ENCODE data around the gene IQCF6. TPM values are rescaled to one million over a fixed set of nuclear protein-coding genes. Genes with fewer than 3 reads are reported as not detected.

Gene IQCF6
- total and polyA plus RNA-seq, 7 donors = not detected

DNA sequence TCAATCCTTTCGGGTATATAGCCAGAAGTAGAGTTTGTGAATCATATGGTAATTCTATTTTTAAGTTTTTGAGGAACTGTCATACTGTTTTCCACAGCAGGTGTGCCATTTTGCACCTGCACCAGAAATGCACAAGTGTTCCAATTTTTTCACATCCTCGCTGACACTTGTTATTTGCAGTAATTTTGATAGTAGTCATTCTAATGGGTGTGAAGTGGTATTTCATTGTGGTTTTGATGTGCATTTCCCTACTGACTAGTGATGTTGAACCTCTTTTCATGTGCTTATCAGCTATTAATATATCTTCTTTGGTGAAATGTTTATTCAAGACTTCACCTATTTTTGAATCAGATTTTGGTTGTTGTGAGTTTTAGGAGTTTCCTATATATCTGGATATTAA lies 43.1 kb downstream of the IQCF6 start:
- intact Hi-C loops (cut with DNase I) = no loop called here
- no peak for ATAC-seq
- H3K9me3 ChIP-seq = no peaks in the 10 kb centered on the region
- no peaks in the 10 kb centered on the region for H3K4me1 ChIP-seq
- TF ChIP-seq, protein P1, sequence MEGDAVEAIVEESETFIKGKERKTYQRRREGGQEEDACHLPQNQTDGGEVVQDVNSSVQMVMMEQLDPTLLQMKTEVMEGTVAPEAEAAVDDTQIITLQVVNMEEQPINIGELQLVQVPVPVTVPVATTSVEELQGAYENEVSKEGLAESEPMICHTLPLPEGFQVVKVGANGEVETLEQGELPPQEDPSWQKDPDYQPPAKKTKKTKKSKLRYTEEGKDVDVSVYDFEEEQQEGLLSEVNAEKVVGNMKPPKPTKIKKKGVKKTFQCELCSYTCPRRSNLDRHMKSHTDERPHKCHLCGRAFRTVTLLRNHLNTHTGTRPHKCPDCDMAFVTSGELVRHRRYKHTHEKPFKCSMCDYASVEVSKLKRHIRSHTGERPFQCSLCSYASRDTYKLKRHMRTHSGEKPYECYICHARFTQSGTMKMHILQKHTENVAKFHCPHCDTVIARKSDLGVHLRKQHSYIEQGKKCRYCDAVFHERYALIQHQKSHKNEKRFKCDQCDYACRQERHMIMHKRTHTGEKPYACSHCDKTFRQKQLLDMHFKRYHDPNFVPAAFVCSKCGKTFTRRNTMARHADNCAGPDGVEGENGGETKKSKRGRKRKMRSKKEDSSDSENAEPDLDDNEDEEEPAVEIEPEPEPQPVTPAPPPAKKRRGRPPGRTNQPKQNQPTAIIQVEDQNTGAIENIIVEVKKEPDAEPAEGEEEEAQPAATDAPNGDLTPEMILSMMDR (IDR thresholded peaks at IDR 0.05) = no peak
- no peak overlapping the region for H3K4me3 ChIP-seq
- no peaks in the 10 kb centered on the region for H3K36me3 ChIP-seq (ENCODE audit: insufficient read depth in 1 of 2, low read depth in 1 of 2)
- H3K27ac ChIP-seq = no peak overlapping the region
- WGBS, 3 donors = 60 to 72% (median 68%) methylated on average over 2 of the region's 2 CpGs
- peaks cover 0 to 7% (median 5%) of the 10 kb centered on the region in 3 donors for H3K27me3 ChIP-seq (ENCODE audit: insufficient read depth in 3 of 3, low read length in 2 of 3)
- no peak for DNase-seq

DNA sequence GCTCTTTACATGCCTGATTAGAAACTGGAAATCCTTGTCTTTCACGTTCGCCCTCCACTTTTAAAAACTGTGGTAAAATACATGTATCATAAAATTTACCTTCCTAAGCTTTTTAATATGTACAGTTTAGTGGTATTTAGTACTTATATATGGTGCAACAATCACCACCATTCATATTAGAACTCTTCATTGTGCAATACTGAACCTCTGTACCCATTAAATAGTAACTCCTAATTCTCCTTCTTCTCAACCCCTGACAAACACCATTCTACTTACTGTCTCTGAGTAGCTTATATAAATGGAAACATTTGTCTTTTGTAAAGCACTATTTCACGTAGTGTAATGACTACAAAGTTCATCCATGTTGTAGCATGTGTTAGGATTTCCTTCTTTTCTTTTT lies 44.0 kb downstream of the IQCF6 start:
- Histone ChIP-seq H3K9me3 (no peaks in the 10 kb centered on the region), H3K36me3 (ENCODE audit: insufficient read depth in 1 of 2, low read depth in 1 of 2) (no peaks in the 10 kb centered on the region), H3K4me3 (no peak overlapping the region), H3K4me1 (no peaks in the 10 kb centered on the region), H3K27ac (no peak overlapping the region), H3K27me3 (ENCODE audit: insufficient read depth in 3 of 3, low read length in 2 of 3) (peaks cover 0 to 7% (median 5%) of the 10 kb centered on the region in 3 donors)
- TF ChIP-seq, protein P1 (IDR thresholded peaks at IDR 0.05) = no peak
- ATAC-seq = no peak
- no peak for DNase-seq
- intact Hi-C loops (cut with DNase I) = no loop called here
- 51 to 62% (median 57%) methylated on average over 3 of the region's 3 CpGs for WGBS, 3 donors

DNA sequence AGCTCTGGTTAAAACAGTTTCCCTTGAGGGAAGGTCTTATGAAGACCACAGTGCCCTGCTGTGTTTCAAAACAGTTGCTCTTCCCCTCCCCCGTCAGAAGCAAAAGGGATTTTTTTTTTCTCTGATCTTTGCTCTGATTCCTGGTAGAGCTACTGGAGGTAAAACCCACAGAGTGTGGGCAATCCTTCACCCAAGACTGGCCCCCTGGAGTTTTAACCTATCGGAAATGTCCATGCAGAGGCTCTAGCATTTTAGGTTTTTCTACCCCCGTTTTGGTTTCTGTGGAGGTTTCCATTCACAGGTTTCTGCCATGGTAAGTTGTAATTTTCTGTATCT lies 44.5 kb downstream of the IQCF6 start:
- H3K27me3 ChIP-seq (ENCODE audit: insufficient read depth in 3 of 3, low read length in 2 of 3) = peaks cover 0 to 7% (median 5%) of the 10 kb centered on the region in 3 donors
- 24 to 31% (median 27%) methylated on average over 3 of the region's 3 CpGs for WGBS, 3 donors
- TF ChIP-seq, protein P1 (IDR thresholded peaks at IDR 0.05) = no peak
- no peaks in the 10 kb centered on the region for H3K9me3 ChIP-seq
- no peak for ATAC-seq
- no peaks in the 10 kb centered on the region for H3K4me1 ChIP-seq
- no peak overlapping the region for H3K27ac ChIP-seq
- intact Hi-C loops (cut with DNase I) = no loop called here
- H3K36me3 ChIP-seq (ENCODE audit: insufficient read depth in 1 of 2, low read depth in 1 of 2) = no peaks in the 10 kb centered on the region
- H3K4me3 ChIP-seq = no peak overlapping the region
- DNase-seq = no peak

DNA sequence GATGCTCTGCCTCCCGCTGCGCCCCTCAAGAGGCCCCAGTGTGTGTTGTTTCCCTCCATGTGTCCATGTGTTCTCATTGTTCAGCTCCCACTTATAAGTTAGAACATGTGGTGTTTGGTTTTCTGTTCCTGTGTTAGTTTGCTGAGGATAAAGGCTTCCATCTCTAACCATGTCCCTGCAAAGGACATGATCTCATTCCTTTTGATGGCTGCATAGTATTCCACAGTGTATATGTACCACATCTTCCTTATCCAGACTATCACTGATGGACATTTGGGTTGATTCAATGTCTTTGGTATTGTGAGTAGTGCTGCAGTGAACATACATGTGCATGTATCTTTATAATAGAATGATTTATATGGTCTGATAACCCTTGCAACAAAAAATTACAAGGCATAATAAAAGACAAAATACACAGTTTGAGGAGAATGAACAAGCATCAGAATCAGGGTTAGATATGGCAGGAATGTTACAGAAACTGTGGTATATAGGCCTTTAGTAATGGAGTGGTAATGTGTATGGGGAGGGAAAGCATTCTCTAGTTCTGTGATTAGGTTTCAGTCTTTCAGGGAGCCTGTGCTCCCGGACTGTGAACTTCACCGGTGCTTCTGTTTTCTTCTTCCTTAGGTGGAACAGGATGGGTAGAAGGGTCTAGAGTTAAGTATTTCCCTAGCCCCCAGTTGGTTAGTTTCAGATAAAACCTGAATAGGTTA lies 45.0 kb downstream of the IQCF6 start:
- intact Hi-C loops (cut with DNase I) = no loop called here
- WGBS, 3 donors = 84 to 85% (median 85%) methylated on average over 4 of the region's 4 CpGs
- peaks cover 0 to 7% (median 5%) of the 10 kb centered on the region in 3 donors for H3K27me3 ChIP-seq (ENCODE audit: insufficient read depth in 3 of 3, low read length in 2 of 3)
- no peaks in the 10 kb centered on the region for H3K4me1 ChIP-seq
- no peaks in the 10 kb centered on the region for H3K36me3 ChIP-seq (ENCODE audit: insufficient read depth in 1 of 2, low read depth in 1 of 2)
- H3K4me3 ChIP-seq = no peak overlapping the region
- TF ChIP-seq, protein P1 (IDR thresholded peaks at IDR 0.05) = no peak
- no peaks in the 10 kb centered on the region for H3K9me3 ChIP-seq
- no peak overlapping the region for H3K27ac ChIP-seq
- ATAC-seq = no peak
- no peak for DNase-seq

All from psoas muscle (tissue), 8 donors.